ENCODE data around the gene CYBC1. TPM values are rescaled to one million over a fixed set of nuclear protein-coding genes. Genes with fewer than 3 reads are reported as not detected.

Gene CYBC1
- total and polyA plus RNA-seq, 11 donors = 17.3 to 82.1 (median 25.4) TPM

DNA sequence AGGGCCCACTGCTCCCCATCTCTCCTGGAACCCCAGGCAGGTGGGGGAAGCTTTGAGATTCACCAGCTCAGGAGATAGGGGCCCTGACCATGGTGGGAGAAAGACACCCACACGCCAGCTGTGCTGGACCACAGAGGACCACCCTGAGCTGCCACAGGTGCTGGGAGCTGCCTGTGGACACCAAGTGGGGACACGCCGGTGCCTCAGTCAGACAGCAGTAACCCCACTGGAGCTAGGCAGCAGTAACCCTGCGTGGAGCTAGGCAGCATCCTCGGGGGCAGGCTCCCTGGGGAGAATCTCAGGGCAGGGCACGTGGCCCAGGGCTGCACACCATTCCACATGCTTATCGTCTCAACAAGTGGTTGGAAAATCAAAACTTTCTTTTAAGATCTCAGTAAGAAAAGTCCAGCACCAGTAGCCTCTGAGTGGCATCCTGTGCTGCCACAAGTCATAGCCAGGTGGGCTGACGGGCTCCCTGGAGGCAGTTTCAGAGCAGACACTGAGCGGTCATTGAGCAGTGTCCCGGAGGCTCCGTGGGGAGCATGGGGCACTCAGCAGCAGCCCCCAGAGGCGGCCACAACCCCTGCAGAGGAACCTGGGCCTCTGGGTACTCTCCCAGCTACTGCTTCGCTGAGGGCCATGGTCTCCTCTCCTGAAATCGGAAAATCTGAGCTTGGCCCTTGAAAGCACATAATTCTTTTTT is 40.4 kb downstream of the CYBC1 start:
- Histone ChIP-seq H3K27ac (no peak overlapping the region), H3K9me3 (no peaks in the 10 kb centered on the region), H3K4me3 (no peak overlapping the region), H3K36me3 (peaks cover 0 to 11% (median 0%) of the 10 kb centered on the region in 9 donors), H3K27me3 (no peaks in the 10 kb centered on the region), H3K4me1 (peaks cover 0 to 23% (median 8%) of the 10 kb centered on the region in 12 donors)
- ATAC-seq (no peak), DNase-seq (peak in 1 of 5 donors; percentile 21)
- no peak for TF ChIP-seq POLR2A (IDR thresholded peaks at IDR 0.05)
- TF ChIP-seq, protein P1, sequence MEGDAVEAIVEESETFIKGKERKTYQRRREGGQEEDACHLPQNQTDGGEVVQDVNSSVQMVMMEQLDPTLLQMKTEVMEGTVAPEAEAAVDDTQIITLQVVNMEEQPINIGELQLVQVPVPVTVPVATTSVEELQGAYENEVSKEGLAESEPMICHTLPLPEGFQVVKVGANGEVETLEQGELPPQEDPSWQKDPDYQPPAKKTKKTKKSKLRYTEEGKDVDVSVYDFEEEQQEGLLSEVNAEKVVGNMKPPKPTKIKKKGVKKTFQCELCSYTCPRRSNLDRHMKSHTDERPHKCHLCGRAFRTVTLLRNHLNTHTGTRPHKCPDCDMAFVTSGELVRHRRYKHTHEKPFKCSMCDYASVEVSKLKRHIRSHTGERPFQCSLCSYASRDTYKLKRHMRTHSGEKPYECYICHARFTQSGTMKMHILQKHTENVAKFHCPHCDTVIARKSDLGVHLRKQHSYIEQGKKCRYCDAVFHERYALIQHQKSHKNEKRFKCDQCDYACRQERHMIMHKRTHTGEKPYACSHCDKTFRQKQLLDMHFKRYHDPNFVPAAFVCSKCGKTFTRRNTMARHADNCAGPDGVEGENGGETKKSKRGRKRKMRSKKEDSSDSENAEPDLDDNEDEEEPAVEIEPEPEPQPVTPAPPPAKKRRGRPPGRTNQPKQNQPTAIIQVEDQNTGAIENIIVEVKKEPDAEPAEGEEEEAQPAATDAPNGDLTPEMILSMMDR (IDR thresholded peaks at IDR 0.05) = no peak
- 84 to 93% (median 92%) methylated on average over 10 to 14 of the region's 14 CpGs for WGBS, 4 donors
- intact Hi-C loops (cut with DNase I) = loop anchor here in 2 of 10 donors (5.0 kb wide), 3 partner anchors 38 to 198 kb away; partner anchors contain the start of genes CCDC57 (in 1 of the 2) and UTS2R (in 1 of the 2)

DNA sequence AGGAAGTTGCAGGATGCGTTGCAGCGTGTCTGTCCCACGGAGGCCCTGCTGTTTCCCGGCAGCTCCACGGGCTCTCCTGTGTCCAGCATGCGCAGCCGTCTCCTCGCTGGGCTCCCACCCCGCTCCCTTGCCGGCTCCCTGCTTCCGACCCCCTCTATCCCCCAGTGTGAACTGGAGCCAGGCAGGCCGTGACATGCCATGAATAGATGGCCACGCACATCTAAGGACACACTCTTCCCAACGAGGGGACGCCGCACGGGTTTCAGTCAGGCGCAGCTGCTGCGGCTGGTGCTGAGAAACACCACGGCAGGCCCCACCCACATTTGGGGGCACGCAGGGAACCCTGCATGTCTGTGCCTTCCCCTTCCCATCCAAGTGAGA is 41.6 kb downstream of the CYBC1 start:
- Histone ChIP-seq H3K27ac (no peak overlapping the region), H3K4me1 (peaks cover 0 to 16% (median 0%) of the 10 kb centered on the region in 12 donors), H3K36me3 (peaks cover 0 to 18% (median under 1%) of the 10 kb centered on the region in 9 donors), H3K4me3 (no peak overlapping the region), H3K9me3 (no peaks in the 10 kb centered on the region), H3K27me3 (no peaks in the 10 kb centered on the region)
- ATAC-seq (no peak), DNase-seq (peak in 1 of 5 donors; percentile 4)
- intact Hi-C loops (cut with DNase I) = loop anchor here in 1 of 10 donors (10.0 kb wide), 1 partner anchor 204 kb away; no protein-coding TSS in a partner anchor
- 94 to 96% (median 95%) methylated on average over 14 to 21 of the region's 21 CpGs for WGBS, 4 donors
- TF ChIP-seq POLR2A (IDR thresholded peaks at IDR 0.05) = no peak
- TF ChIP-seq, protein P1 (IDR thresholded peaks at IDR 0.05) = no peak

DNA sequence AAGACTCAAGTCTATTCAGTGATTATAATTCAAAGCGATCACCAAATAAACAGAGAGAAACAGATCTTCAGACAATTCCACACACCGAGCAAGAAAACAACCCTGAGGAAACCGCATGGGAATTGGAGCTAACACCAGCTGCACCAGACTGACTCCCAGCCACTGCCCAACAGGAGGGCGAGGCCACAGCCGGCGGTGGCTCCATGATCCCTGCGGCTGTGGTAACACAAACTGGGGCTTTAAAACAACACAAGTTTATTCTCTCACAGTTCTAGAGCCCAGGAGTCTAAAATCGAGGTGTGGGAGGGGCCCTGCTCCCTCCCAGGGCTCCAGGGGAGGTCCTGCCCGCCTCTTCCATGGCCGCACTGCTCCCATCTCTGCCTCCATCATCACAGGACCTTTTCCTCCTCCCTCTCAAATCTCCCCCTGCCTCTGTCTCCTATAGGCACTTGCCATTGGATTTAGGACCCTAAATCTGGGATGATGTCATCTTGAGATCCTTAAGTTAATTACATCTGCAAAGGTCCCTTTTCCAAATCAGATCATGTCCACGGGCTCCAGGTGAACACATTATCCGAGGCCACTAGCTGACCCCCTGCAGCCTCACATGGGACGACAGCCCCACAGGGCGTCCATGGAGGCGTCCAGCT is 42.1 kb downstream of the CYBC1 start:
- no peak overlapping the region for H3K27ac ChIP-seq
- ATAC-seq = no peak
- no peak overlapping the region for H3K4me3 ChIP-seq
- WGBS, 4 donors = 90 to 92% (median 91%) methylated on average over 9 to 15 of the region's 15 CpGs
- H3K36me3 ChIP-seq = peaks cover 0 to 18% (median 6%) of the 10 kb centered on the region in 9 donors
- DNase-seq = peak in 1 of 5 donors; percentile 11
- no peaks in the 10 kb centered on the region for H3K27me3 ChIP-seq
- TF ChIP-seq POLR2A (IDR thresholded peaks at IDR 0.05) = no peak
- TF ChIP-seq, protein P1 (IDR thresholded peaks at IDR 0.05) = no peak
- H3K4me1 ChIP-seq = peaks cover 0 to 16% (median 0%) of the 10 kb centered on the region in 12 donors
- intact Hi-C loops (cut with DNase I) = loop anchor here in 1 of 10 donors (10.0 kb wide), 1 partner anchor 204 kb away; no protein-coding TSS in a partner anchor
- H3K9me3 ChIP-seq = no peaks in the 10 kb centered on the region

DNA sequence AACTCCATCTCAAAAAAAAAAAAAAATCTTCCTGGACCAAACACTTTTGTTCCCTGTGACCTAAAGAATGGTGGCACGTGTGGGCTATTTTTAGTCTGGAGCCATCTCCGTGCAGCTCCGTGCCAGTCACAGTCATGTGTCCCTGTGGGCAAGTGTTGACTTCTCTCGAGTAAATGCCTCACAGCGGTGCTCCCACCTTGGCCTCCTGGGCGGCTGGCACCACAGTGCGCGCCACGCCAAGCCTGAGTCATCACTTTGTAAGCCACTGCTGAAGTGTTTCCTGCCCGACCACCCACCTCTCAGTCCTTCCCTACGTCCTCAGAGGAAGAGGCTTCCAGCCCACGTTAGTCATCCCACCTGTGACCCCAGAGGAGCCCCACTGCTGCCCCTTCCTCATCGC is 43.3 kb downstream of the CYBC1 start:
- WGBS, 4 donors = 43 to 59% (median 53%) methylated on average over 13 of the region's 13 CpGs
- H3K4me1 ChIP-seq = peaks cover 0 to 11% (median 0%) of the 10 kb centered on the region in 12 donors
- DNase-seq = peak in 4 of 5 donors; percentile 48 to 75 (median 59)
- H3K27me3 ChIP-seq = no peaks in the 10 kb centered on the region
- H3K4me3 ChIP-seq = no peak overlapping the region
- TF ChIP-seq, protein P1 (IDR thresholded peaks at IDR 0.05) = no peak
- TF ChIP-seq POLR2A (IDR thresholded peaks at IDR 0.05) = no peak
- intact Hi-C loops (cut with DNase I) = loop anchor here in 1 of 10 donors (10.0 kb wide), 1 partner anchor 202 kb away; no protein-coding TSS in a partner anchor
- H3K27ac ChIP-seq = peak overlapping the region in 6 of 12 donors; percentile 4 to 68 (median 38)
- no peaks in the 10 kb centered on the region for H3K9me3 ChIP-seq
- ATAC-seq = peak; percentile 77 to 96 (median 92)
- H3K36me3 ChIP-seq = peaks cover 0 to 25% (median 16%) of the 10 kb centered on the region in 9 donors

All from heart left ventricle (tissue), 16 donors.